ENCODE measurements around the gene ADAM21. TPM values are rescaled to one million over a fixed set of nuclear protein-coding genes. Genes with fewer than 3 reads are reported as not detected.

Gene ADAM21
- total and polyA plus RNA-seq, 2 donors (not counting 3 experiments of a cell fraction or from before 2014, with no cell fraction given) = 0.06 TPM; not detected in 1

GRCh38 chr14:70489579-70490200 is 37.7 kb downstream of the ADAM21 start:
- Histone ChIP-seq H3K27ac (ENCODE audit: insufficient read depth, low read depth, low read length) (no peak overlapping the region), H3K79me2 (ENCODE audit: control insufficient read depth, insufficient read depth, low read length) (no peaks in the 10 kb centered on the region), H3K4me1 (ENCODE audit: control insufficient read depth, extremely low read depth, insufficient read depth, low read length) (no peaks in the 10 kb centered on the region), H3K4me3 (replicated peaks in 1 of 3; ENCODE audit: insufficient read depth in 1 of 3, low read depth in 1 of 3, low read length in 3 of 3) (no peak overlapping the region), H3K9me1 (replicated peaks; ENCODE audit: control insufficient read depth, extremely low read depth, insufficient read depth, low read length) (no peaks in the 10 kb centered on the region), H3K27me3 (ENCODE audit: control insufficient read depth in 2 of 2, insufficient read depth in 2 of 2, low read length in 2 of 2) (no peaks in the 10 kb centered on the region), H3K4me2 (ENCODE audit: insufficient read depth, low read length) (no peak overlapping the region), H2AFZ (ENCODE audit: low read depth, low read length) (no peak overlapping the region), H4K20me1 (replicated peaks; ENCODE audit: control insufficient read depth, extremely low read depth, insufficient read depth, low read length) (no peaks in the 10 kb centered on the region), H3K9me3 (replicated peaks; ENCODE audit: control insufficient read depth, insufficient read depth, low read length) (no peaks in the 10 kb centered on the region), H3K9ac (replicated peaks; ENCODE audit: extremely low read depth, insufficient read depth, low read length) (no peak overlapping the region), H3K36me3 (ENCODE audit: control insufficient read depth in 2 of 2, extremely low read depth in 1 of 2, insufficient read depth in 2 of 2, low read length in 2 of 2) (no peaks in the 10 kb centered on the region)
- BruUV-seq (replicated peaks) = no TSS peak
- CTCF ChIA-PET = no interaction called here
- TF ChIP-seq CTCF (IDR thresholded peaks at IDR 0.05; ENCODE audit: extremely low read depth in 1 of 2, insufficient read depth in 1 of 2, low read depth in 1 of 2, low read length in 2 of 2) (no peak), MAX (IDR thresholded peaks at IDR 0.05; ENCODE audit: insufficient read depth, insufficient read length) (no peak), POLR2A (IDR thresholded peaks at IDR 0.05; ENCODE audit: low read depth, low read length) (no peak), MYC (IDR thresholded peaks at IDR 0.05; ENCODE audit: low read depth, low read length) (no peak), POLR2AphosphoS5 (IDR thresholded peaks at IDR 0.05; ENCODE audit: insufficient read depth, low read depth, low read length) (no peak), JUN (IDR thresholded peaks at IDR 0.05; ENCODE audit: borderline replicate concordance, insufficient read depth, insufficient read length, low read depth) (no peak), FOS (IDR thresholded peaks at IDR 0.05; ENCODE audit: borderline replicate concordance, insufficient read depth, low read length) (no peak)
- intact Hi-C loops (cut with micrococcal nuclease) = no loop called here
- POLR2A ChIA-PET = no interaction called here
- no peak for DNase-seq (ENCODE audit: low read depth, low spot score)
- no peak for FAIRE-seq
- dilution Hi-C loops (cut with MboI; ENCODE audit: extremely low pct_ligation_motif_present, low sequenced_read_pairs) = no loop called here

Measured in endothelial cell of umbilical vein (primary cell).